Midbrain (tissue), 1 donor: ENCODE measurements around the gene PIK3R4.

Source experiments
- DNase-seq: peaks from one replicate; lab custom pipeline; 2025; lab: John Stamatoyannopoulos, UW

PIK3R4 gene

DNA sequence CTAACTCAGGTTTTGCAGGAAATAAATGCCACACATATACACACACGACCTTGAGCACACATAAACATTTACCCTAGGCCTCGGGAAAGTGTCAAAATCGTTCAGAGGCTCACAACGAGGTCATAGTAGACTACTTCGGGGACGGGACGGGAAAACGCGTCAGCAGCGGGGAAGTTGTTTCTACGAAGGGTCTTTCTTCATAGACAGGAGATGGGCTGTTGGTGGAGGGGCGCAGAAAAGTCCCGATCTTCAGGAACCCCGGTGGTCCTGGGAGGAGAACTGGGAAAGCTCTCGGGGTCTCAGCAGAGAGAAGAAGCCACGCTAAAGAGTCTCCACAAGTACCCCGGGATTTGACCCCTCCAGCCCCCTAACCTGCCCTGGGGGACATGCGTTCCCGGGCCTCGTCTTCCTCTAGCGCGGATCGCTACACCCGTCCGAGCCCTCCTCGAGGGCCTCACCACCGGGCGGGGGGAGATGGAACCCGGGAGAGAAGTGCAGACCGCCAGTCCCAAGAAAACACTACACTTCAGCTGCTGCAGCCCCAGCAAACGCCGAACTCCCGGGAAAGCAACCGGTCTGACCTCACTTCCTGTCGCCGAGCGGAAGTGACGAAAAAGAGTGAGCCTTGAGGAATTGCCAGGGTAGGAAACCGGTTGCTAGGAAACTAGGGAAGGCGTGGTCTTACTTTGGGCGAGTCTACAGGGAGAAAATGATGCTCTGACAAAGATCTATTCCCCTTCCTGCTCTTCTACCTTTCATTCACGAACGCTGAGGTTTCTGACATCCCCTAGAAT is at the start of gene PIK3R4:
Gene PIK3R4 (minus strand): TSS at position 584 of the 794 bp plus-strand sequence. CDS start 1,611 bp downstream, outside the sequence.
- DNase-seq, result peak; percentile 97

DNA sequence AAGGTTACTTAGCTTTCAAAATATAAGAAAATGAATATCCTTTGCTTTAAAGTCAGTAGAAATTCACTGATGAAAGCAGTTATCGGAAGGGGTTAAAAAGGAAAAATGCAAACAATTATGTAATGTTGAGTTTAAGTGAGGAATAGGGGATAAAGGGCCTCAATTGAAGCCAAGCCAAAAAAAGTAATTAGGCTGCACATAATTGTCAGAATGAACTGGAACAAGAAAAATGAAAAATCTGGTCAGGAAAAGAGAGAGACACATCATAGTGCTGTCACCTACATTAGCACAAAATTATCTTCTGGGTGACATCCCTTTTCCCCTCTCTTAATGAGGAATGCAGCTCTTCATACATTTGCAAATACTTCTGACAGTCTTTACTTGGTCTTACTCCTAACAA is 48.8 kb upstream of the PIK3R4 start:
- no peak for DNase-seq

DNA sequence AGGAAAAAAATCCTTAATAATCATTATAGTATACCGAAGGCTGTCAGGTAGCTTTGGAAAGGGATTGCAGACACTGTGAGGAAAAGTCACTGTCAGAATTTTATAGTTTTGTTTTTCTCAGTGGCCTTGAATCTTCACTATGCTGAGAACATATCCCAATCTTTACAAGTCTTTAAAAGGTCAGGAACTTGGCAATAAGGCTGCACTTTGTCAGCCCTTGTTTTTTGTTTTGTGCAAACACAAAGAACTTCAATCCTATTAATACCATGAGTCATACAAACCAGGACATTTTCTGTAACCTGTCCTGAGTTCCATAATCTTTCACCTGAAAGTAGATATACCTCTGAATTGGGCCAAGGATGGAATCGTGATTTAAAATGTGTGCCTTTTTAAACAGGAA is 45.6 kb upstream of the PIK3R4 start:
- DNase-seq, result no peak

DNA sequence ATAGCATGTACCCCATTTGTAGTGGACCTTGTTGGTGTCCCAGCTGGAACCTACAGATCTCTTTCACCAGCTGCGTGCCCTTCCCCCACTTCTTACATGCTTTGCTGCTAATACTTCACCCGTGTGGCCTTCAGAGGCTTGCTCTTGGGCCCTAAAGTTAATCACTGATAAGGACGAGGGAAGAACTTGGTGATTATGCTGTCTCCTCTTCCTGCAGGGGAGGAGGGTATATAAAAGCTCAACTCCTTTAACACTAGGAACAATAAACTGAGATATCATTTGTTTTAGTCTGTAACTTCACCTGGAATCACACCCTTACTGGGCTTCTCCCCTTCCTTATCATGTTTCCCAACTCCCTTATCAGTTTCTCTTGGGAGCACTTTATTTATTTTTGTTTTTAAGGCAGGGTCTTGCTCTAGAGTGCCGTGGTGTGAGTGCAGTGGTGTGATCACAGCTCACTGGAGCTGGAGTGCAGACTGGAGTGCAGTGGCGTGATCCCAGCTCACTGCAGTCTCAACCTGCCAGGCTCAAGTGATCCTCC is 43.2 kb upstream of the PIK3R4 start:
- no peak for DNase-seq

DNA sequence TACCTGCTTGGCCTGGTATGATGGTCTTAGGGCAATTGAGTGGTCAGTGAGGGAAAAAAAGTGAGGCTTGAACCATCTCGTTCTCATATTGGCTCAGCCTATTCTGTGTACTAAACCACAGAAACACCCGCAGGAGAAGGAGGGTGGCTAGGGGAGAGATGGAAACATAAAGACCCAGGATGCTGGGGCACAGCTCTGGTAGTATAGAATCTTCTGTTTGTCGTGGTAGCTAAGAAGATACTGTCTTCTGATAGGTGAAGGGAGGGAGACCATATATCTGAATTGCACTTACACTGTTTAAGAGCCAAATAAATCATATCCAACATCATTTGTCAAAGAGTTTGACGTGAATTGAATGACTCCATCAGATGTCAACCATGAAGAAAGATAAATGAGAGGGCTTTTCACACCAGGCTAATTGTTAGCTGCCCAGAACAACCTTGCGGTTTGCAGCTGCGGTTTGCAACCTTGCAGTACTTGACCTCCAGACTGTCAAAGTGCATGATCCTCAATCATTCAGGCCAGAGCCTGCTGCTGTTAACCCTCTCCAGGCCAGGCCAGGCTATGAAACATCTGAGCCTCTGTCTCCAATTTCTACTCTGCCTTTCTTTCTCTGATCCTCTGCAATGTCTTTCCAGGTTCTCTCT is 40.9 kb upstream of the PIK3R4 start:
- no peak for DNase-seq

DNA sequence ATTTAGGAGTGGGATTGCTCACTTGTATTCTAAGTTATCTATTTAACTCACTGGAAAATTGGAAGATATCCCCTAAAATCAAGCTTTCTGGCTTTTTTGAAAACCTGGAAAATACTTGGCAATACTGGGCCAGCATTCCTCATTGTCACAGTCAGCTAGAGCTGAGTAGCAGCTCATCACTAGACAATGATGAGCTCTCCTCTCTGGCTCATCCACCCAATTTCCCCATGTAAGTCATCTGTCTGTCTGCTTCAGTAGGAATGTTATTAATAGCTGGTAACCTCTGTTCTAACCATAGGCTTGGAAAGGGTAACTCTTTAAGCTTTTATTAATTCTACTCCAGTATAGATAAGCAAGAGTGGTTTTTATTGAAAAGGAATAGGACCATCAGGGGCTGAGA is 39.7 kb upstream of the PIK3R4 start:
- no peak for DNase-seq

DNA sequence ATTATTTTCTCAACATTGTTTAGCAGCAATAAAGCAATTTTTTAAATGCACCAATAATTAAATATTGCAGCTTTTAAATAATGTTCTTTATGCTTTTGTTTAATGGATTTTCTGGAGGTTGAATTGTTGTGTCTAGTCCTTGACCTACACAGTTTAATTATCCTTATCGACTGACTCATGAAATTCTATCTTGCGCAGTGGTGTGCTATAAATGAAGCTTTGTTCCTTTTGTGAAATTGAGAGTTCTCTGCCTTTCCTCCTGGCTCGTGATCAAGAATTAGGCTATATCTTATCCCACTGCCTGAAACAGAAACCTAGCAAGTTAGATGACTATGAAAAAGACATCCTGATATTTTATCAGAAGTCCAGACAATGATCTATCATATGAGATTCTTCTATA is 37.0 kb upstream of the PIK3R4 start:
- DNase-seq, result no peak

DNA sequence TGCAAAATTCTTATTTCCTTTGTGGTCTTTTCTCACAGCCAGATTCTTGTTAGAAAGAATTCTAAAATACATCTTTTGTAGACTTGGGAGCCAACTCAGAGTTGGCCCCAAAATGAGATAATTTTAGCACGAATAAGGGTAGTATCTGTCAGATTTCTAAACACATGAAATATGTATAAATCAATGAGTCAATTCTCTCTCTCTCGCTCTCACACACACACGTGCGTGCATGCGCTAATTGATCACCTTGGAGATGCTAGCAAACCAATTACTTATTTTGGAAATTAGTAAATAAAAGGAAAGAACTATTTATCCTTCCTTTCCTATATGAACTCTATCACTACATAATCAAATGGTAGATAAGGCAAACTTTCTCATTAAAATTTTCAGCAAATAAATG is 32.9 kb upstream of the PIK3R4 start:
- DNase-seq, result no peak

DNA sequence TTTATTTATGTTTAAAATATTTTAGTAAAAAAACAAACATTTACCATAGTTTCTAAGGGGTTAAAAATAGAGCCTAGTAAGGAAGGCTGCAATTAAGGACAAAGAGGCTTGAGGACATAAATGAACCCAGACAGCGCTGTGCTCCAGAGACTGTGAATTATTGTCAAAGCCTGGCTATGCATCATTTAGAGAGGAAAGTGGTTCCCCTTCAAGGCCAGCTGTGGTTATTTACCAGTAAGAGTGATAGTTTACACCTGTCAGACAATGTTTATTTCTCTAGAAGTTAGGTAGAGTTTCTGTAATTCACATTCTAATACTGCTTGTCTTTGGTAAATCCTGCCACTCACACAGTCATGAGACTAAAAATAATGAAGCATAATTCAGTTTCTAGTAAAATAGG is 32.4 kb upstream of the PIK3R4 start:
- no peak for DNase-seq

DNA sequence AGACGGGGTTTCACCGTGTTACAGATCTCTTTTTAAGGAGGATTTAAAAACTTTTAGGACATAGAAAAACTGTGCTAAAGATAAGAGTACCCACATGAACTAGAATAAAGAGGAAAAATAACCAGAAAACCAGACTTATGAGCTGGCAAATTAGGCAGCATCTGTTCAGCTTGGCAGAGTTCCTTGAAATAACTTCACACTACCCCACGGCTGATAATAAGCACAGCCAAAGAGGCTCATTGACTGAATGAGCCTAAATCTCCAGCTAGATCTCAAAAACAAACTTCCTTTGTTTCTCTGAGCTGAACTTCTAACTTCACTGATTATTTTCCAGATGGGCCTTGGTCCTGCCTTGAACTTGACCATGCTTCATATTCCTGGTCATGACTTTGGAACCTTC is 26.7 kb upstream of the PIK3R4 start:
- DNase-seq, result no peak

DNA sequence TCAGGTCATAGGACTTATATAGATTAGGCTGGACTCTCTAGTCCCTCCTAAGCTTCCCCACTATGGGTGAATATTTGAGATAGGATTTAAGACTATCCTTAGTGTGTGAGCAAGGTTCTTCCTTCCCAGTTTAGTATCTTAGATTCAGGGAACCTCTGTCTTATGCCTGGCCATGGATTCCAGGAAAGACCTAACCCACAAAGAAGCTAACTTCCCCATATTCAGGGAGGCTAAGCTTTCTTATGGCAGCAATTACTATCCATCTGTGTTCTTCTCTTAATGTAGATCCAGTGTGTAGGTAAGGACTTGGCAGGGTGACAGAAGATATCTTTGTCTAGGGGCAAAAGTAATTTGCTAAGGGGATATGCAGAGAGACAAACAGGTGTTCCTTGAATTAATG is 25.5 kb upstream of the PIK3R4 start:
- no peak for DNase-seq

DNA sequence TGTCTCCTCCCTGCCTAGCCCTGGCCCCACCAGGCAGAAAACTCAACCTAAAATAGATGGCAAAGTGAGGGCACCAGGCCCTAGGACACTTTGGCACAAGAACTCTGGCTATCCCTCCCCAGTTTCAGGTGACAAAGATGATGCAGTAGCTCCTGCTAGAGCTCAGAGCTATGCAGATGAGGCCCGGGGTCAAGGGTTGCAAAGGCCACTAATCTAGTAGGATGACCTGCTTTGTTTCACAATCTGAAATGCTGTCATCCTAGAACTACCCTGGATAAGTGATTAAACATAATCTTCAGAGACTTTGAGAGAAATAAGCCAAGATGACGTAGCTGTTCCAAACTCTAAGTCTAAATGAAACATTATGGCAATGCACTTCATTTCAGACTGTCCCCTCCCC is 24.0 kb upstream of the PIK3R4 start:
- DNase-seq, result no peak

DNA sequence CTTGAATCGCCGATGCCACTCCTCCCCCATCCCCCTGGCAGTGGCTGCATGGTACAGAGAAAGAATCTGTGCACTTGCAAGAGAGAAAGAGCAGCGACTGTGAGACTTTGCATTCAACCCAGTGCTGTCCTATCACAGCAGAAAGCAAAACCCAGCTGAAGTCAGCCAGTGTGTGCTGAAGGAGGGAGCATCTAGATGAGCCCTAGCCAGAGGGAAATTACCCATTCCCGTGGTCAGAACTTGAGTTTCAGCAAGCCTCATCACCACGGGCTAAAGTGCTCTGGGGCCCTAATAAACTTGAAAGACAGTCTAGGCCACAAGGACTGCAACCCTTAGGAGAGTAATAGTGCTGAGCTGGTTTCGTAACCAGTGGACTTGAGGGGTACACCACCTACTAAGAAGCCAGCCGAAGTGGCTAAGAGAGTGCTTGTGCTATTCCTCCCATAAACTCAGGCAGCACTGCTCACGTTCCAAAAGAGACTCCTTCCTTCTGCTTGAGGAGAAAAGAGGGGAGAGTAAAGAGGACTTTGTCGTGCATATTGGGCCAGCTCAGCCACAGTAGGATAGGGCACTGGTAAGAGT is 15.2 kb upstream of the PIK3R4 start:
- DNase-seq, result no peak

DNA sequence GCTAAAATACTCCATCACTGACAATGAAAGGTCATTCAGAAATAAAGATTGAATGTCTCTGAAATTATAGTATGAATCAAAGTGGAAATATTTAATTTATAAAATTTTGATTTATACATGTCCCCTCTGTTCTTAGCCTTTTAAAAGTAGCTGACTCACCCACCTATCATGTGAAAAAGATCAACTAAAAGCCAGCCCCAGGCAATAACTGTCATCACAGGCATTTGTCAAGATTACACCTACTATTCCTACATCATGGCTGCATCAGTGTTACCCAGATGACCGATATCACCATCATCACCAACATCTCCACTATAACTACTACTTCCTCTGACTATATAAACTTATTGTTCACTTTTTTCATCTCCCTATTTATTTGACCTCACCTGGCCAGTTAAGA is 14.3 kb upstream of the PIK3R4 start:
- DNase-seq, result no peak

DNA sequence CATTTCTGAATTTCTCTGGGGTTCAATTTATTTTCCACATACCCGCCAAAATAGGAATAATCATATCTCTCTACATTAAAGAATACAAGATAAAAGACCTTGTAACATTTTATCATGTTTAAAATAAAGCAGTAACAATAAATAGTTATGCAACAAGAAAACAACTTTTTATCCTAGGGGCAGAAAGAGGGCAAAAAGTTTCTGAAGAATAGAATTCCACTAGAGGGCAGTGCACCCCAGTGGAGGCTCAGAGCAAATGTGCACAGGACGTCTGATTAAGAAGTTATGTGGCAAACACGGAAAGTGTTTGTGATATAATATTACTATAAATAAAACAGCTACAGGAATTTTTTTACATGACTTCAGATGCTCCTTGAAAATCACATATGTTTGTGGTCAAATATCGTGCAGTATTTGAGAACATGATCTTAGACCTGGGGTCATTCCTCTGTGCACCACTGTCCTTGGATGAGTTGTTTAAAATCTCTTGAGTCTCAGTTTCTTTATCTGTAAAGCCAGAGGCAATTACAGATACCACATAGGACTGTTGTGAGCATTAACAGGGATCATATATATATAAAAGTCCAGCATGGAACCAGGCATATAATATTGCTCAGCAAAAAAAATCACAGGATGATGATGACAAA is 13.2 kb upstream of the PIK3R4 start:
- DNase-seq, result peak; percentile 79

DNA sequence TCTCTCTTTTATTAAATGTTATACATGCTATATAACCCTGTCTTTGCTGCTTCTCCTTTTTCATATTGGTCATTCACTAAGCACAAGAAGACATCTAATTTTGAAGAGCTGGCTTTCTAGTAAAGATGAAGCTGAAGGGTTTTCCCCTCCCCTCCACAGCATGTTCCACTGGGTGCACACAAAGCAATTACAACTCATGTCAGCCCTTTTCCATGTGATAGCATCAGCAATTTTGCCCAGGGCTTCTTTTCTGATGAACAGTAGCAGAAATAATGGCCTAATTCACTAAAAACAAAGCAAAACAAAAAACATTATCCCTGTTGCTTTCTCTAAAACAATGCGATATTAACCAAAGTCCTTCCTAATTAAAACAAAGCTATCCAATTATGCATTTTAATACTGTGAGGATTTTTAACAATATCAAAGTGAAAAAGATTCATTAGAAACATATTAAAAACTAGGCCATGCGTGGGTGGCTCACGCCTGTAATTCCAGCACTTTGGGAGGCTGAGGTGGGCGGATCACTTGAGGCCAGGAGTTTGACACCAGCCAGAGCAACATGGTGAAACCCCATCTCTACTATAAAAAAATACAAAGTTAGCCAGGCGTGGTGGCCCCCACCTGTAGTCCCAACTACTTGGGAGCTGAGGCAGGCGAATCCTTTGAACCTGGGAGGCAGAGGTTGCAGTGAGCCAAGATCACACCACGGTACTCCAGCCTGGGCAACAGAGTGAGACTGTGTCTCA is 12.2 kb upstream of the PIK3R4 start:
- DNase-seq, result no peak

DNA sequence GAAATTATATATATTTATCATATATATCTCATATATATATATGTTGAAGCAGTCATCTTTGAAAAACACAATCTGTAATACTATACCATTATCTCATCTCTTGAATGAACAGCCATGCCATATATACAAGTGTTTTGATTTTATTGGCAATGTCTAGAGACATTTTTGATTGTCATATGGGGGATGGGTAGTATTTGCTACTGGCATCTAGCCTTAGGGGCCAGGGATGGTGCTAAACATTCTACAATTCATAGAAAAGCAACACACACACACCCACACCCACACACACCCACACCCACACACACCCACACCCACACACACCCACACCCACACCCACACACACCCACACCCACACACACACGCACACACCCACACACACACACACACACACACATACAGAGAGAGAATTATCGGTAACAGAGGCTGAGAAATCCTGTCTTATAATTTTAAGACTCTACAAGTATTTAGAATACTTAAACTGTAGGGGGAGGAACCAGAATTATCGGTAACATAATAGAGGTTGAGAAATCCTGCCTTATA is 11.1 kb upstream of the PIK3R4 start:
- DNase-seq, result no peak

DNA sequence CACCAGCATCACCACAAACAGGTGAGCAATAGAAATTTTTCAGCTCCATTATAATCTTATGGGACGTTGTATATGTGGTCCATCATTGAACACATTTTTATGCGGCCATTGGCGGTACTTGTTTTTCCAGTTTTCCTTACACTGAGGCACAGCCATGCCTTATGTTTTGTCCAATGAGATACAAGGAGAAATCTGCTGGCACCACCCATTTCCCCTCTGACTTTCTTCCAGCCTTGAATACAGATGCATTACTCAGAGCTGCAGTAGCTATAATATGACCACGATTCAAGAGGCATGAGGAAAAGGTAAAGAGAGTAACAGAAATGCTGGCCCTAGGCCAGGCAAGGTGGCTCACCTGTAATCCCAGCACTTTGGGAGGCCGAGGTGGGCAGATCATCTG is 9.0 kb upstream of the PIK3R4 start:
- DNase-seq, result no peak

DNA sequence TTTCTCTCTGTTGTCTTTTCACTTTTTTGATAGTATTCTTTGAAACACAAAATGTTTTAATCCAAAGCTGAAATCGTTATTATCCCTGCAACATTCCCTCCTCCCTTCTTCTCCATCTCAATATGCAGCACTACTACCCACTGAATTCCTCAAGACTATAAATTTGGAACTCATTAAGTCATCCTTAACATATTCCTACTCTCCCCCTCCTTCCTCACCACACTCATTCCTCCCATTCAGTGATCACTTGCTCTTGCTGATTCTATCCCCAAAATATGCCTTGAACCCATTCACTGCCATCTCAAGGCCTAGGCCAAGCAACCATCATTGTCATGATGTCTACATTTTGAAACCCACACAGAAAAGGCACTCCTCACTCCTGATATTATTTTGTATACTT is 2.4 kb upstream of the PIK3R4 start:
- DNase-seq, result no peak

DNA sequence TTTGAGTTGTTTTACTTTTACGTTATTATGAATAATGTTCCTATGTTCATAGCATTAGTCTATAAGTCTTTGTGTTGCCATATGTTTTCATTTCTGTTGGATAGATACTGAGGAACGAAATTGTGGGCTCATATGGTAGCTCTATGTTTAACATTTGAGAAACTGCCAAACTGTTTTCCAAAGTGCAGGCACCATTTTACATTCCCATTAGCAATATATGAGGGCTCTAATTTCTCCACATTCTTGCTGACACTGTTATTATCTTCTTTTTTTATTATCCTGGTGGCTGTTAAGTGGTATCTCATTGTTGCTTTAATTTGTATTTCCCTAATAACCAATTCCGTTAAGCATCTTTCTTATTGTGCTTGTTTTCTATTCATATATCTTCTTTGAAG is 1.8 kb upstream of the PIK3R4 start:
- no peak for DNase-seq

DNA sequence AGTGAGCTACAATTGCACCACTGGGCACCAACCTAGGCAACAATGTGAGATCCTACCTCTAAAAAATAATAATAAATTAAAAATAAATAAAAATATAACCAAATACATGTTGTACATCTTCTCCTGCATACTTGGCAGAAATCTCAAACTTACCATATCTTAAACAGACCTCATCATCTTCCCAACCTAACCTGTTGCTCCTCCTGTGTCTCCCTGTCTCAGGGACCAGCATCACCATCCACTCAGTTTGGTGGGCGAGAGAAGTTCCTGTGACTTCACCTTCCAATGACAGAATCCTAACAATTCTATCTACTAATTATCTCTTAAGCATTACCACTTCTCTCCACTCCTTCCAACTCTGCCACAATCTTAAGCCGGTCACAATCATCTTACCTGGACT is 3.3 kb downstream of the PIK3R4 start:
- DNase-seq, result no peak
